HG02885 (cell line): ENCODE results near the gene PALS1.

Source experiments
- ATAC-seq: cut with Tn5 transposase; IDR thresholded peaks from one replicate; pipeline ENCODE4 v1.9.1; 2021; ENCODE audit warnings: mild to moderate bottlenecking; ENCODE audit not compliant: unreplicated experiment, poor library complexity

Gene PALS1

GRCh38 chr14:67241411-67242167, at the start of gene PALS1:
Gene PALS1 (plus strand): TSS chr14:67241435. CDS start chr14:67279171, 37,736 bp downstream.
- peak; percentile 43 for ATAC-seq

- ATAC-seq, result no peak
Measured at GRCh38 chr14:67191768-67192290, 49.4 kb upstream of the PALS1 start.

GRCh38 chr14:67192366-67192765, 48.9 kb upstream of the PALS1 start:
- ATAC-seq, result no peak

GRCh38 chr14:67195279-67195678, 46.0 kb upstream of the PALS1 start:
- ATAC-seq, result no peak

GRCh38 chr14:67199016-67199415, 42.2 kb upstream of the PALS1 start:
- no peak for ATAC-seq

GRCh38 chr14:67207810-67208209, 33.4 kb upstream of the PALS1 start:
- no peak for ATAC-seq

- ATAC-seq, result no peak
Measured at GRCh38 chr14:67218126-67218525, 23.1 kb upstream of the PALS1 start.

GRCh38 chr14:67221248-67221981, 19.8 kb upstream of the PALS1 start:
- ATAC-seq, result no peak

GRCh38 chr14:67221982-67222328, 19.3 kb upstream of the PALS1 start:
- no peak for ATAC-seq

GRCh38 chr14:67225523-67225922, 15.7 kb upstream of the PALS1 start:
- no peak for ATAC-seq

GRCh38 chr14:67228325-67228984, 12.8 kb upstream of the PALS1 start:
- no peak for ATAC-seq

- ATAC-seq, result no peak
Measured at GRCh38 chr14:67232066-67232465, 9.2 kb upstream of the PALS1 start.

- ATAC-seq, result no peak
Measured at GRCh38 chr14:67232621-67233020, 8.6 kb upstream of the PALS1 start.

- ATAC-seq, result no peak
Measured at GRCh38 chr14:67237591-67237990, 3.6 kb upstream of the PALS1 start.

- ATAC-seq, result no peak
Measured at GRCh38 chr14:67239582-67239981, 1.7 kb upstream of the PALS1 start.

GRCh38 chr14:67240168-67240932, 885 bp upstream of the PALS1 start:
- ATAC-seq, result peak; percentile 23

GRCh38 chr14:67240978-67241410, 241 bp upstream of the PALS1 start:
- ATAC-seq, result peak; percentile 93

- ATAC-seq, result no peak
Measured at GRCh38 chr14:67242168-67242420, 859 bp downstream of the PALS1 start.

- ATAC-seq, result no peak
Measured at GRCh38 chr14:67245104-67245503, 3.9 kb downstream of the PALS1 start.

- no peak for ATAC-seq
Measured at GRCh38 chr14:67251573-67252226, 10.5 kb downstream of the PALS1 start.
